ENCODE results near the gene ARHGEF4.

Gene ARHGEF4

GRCh38 chr2:131041402-131042147 lies 204.9 kb downstream of the ARHGEF4 start:
- no peak overlapping the region for H3K27ac ChIP-seq (ENCODE audit: low read length)
- H3K79me2 ChIP-seq (ENCODE audit: low read length), result no peaks in the 10 kb centered on the region
- no peaks in the 10 kb centered on the region for H3K9me2 ChIP-seq (replicated peaks; ENCODE audit: insufficient read depth, low read length)
- TF ChIP-seq EZH2 (optimal IDR thresholded peaks at IDR 0.05; ENCODE audit: low read depth, low read length) (no peak), EZH2phosphoT487 (IDR thresholded peaks at IDR 0.05; ENCODE audit: low read length) (no peak), CTCF (IDR thresholded peaks at IDR 0.05; ENCODE audit: low read length) (no peak)
- no peak overlapping the region for H3K4me3 ChIP-seq (ENCODE audit: low read length)
- H4K20me1 ChIP-seq (ENCODE audit: insufficient read depth, low read length), result no peaks in the 10 kb centered on the region
- no peak overlapping the region for H2AFZ ChIP-seq (ENCODE audit: low read length)
- H3K36me3 ChIP-seq (replicated peaks; ENCODE audit: insufficient read depth, low read length), result no peaks in the 10 kb centered on the region
- no peak overlapping the region for H3K4me2 ChIP-seq (ENCODE audit: low read depth, low read length)
- H3K27me3 ChIP-seq (replicated peaks; ENCODE audit: insufficient read depth, low read length), result no peaks in the 10 kb centered on the region
- H3F3A ChIP-seq (ENCODE audit: insufficient read depth, low read length), result no peaks in the 10 kb centered on the region
- no peaks in the 10 kb centered on the region for H3K9me3 ChIP-seq (replicated peaks; ENCODE audit: insufficient read depth, low read length)
- no peaks in the 10 kb centered on the region for H3K4me1 ChIP-seq (ENCODE audit: low read length)
- no peak for DNase-seq
- H3K9ac ChIP-seq (ENCODE audit: low read length), result no peak overlapping the region

- no peaks in the 10 kb centered on the region for H3K9me2 ChIP-seq (replicated peaks; ENCODE audit: insufficient read depth, low read length)
- no peak for TF ChIP-seq EZH2 (optimal IDR thresholded peaks at IDR 0.05; ENCODE audit: low read depth, low read length)
- no peak for TF ChIP-seq EZH2phosphoT487 (IDR thresholded peaks at IDR 0.05; ENCODE audit: low read length)
- no peak for TF ChIP-seq CTCF (IDR thresholded peaks at IDR 0.05; ENCODE audit: low read length)
- no peak overlapping the region for H3K4me3 ChIP-seq (ENCODE audit: low read length)
- no peaks in the 10 kb centered on the region for H3K4me1 ChIP-seq (ENCODE audit: low read length)
- H3K9ac ChIP-seq (ENCODE audit: low read length), result no peak overlapping the region
- DNase-seq, result no peak
- no peaks in the 10 kb centered on the region for H3K9me3 ChIP-seq (replicated peaks; ENCODE audit: insufficient read depth, low read length)
- no peak overlapping the region for H2AFZ ChIP-seq (ENCODE audit: low read length)
- no peaks in the 10 kb centered on the region for H3F3A ChIP-seq (ENCODE audit: insufficient read depth, low read length)
- no peak overlapping the region for H3K4me2 ChIP-seq (ENCODE audit: low read depth, low read length)
- H3K27me3 ChIP-seq (replicated peaks; ENCODE audit: insufficient read depth, low read length), result no peaks in the 10 kb centered on the region
- H3K36me3 ChIP-seq (replicated peaks; ENCODE audit: insufficient read depth, low read length), result no peaks in the 10 kb centered on the region
- no peak overlapping the region for H3K27ac ChIP-seq (ENCODE audit: low read length)
- H4K20me1 ChIP-seq (ENCODE audit: insufficient read depth, low read length), result no peaks in the 10 kb centered on the region
- no peaks in the 10 kb centered on the region for H3K79me2 ChIP-seq (ENCODE audit: low read length)
Observed at GRCh38 chr2:131042148-131042775, 205.5 kb downstream of the ARHGEF4 start.

- no peaks in the 10 kb centered on the region for H3K36me3 ChIP-seq (replicated peaks; ENCODE audit: insufficient read depth, low read length)
- DNase-seq, result no peak
- no peak overlapping the region for H2AFZ ChIP-seq (ENCODE audit: low read length)
- no peaks in the 10 kb centered on the region for H3K4me1 ChIP-seq (ENCODE audit: low read length)
- no peaks in the 10 kb centered on the region for H3K27me3 ChIP-seq (replicated peaks; ENCODE audit: insufficient read depth, low read length)
- H3F3A ChIP-seq (ENCODE audit: insufficient read depth, low read length), result no peaks in the 10 kb centered on the region
- no peaks in the 10 kb centered on the region for H3K9me3 ChIP-seq (replicated peaks; ENCODE audit: insufficient read depth, low read length)
- no peaks in the 10 kb centered on the region for H4K20me1 ChIP-seq (ENCODE audit: insufficient read depth, low read length)
- TF ChIP-seq EZH2 (optimal IDR thresholded peaks at IDR 0.05; ENCODE audit: low read depth, low read length) (no peak), CTCF (IDR thresholded peaks at IDR 0.05; ENCODE audit: low read length) (no peak), EZH2phosphoT487 (IDR thresholded peaks at IDR 0.05; ENCODE audit: low read length) (no peak)
- H3K4me2 ChIP-seq (ENCODE audit: low read depth, low read length), result no peak overlapping the region
- no peak overlapping the region for H3K27ac ChIP-seq (ENCODE audit: low read length)
- no peak overlapping the region for H3K4me3 ChIP-seq (ENCODE audit: low read length)
- H3K9me2 ChIP-seq (replicated peaks; ENCODE audit: insufficient read depth, low read length), result no peaks in the 10 kb centered on the region
- H3K79me2 ChIP-seq (ENCODE audit: low read length), result no peaks in the 10 kb centered on the region
- H3K9ac ChIP-seq (ENCODE audit: low read length), result no peak overlapping the region
Observed at GRCh38 chr2:131043199-131044074, 206.7 kb downstream of the ARHGEF4 start.
